ENCODE results near the gene ASB4. TPM values are rescaled to one million over a fixed set of nuclear protein-coding genes. Genes with fewer than 3 reads are reported as not detected.
"Not testable (repeated sequence)": the region's sequence is repeated elsewhere in the genome, so short reads cannot be mapped to it uniquely, and the experiment has no call there.

The ASB4 gene
- total RNA-seq, 1 donor from 2014 or later = not detected

DNA sequence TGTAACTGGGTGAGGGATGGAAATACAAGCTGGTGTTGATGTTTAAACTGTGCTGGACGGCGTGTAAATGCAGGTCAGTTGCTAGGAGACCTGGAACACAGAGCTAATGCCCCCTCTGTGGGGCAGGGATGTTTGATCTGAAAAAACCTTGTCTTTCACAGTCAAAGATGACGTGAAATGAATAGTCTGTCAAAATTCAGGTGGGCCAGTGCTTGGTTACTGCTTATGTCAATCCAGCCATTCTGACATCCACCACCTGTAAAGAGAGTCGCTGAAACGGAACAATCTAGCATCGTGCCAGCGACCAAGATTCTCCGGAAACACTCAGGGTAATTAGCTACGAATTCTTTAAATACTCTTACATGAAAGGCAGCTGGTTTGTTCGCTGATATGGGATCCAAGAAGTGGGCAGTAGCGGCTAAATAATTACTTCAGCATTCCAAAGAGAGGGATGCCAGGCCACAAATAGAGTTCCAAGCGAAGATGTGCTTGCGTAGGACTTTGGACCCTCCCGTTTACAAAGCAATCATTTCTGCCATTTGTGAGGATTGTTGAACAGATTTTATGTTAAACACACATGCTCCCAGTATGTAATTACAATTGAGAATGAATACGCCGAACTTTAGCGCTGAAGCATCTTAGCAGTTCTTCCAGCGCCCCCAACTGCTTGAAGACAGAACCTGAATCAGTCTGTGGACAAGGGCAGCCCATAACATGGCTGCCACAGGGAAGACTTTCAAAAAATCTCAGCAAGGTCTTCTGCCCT lies 7.3 kb upstream of the ASB4 start:
- peak; percentile 65 for DNase-seq (ENCODE audit: low read depth)

DNA sequence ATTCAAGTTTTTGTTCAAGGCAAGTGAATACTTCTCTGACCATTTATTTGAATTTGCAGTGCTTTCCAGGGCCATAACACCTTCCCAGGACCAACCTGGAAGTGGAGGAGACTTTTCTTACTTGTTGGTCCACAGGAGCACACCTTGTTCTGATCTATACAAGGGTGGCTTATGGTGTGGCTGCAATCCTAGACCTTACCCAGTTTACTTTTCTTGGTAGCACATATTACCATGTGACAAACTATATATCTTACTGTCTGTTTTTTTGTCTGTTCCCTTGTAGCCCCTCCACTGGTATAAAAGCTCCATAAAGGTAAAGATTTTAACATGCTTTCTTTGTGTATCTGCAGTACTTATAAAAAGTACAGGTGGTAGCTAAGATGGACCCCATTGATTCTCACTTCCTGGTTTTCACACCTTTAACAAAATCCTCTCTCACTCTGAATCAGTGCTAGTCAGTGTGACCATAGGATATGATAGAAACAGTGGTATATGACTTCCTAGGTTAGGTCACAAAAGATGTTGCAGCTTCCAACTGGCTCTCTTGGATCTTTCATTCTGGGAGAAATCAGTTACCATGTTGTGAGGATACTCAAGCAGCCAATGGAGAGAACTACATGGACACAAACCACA lies 5.6 kb upstream of the ASB4 start:
- DNase-seq (ENCODE audit: low read depth) = no peak

DNA sequence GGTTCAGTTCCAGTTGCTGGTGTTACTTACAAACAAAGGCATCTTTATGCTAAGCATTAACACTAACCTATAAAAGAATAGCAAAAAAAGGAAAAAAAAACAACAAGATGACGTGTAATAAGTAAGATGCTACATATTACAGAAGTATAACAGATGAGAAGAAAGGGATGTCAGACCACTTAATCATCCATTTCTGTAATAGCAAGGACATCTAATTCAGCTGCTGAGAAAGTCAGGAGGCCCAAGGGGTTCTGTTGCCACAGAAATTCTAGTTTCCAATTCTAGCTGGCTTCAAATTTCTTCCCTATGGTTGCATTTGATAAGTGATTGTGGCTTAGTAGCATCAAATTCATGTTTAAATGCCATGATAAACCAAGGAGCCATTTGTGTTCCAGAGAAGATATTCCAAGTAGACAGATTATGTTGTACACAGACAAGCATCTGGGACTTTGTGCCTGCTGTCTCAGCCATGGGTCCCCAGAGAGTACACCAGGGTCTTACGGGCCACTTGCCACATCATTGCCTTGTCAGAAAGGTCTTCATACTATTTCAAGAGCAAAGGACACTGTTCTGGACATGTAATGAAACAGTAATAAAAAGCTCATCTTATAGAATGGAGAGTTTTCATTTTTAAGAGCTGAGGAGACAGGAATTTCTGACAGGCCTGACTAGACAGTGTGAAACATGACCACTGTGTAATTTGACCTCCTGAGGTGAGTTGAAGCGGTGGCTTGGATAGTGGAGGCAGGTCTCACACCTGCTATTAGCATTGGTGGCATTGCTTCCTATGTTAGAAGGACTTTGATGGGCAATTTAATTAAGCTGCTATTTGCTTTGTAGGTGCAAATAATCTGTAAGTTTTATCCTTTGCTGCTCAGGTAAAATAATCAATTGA lies 4.2 kb upstream of the ASB4 start:
- no peak for DNase-seq (ENCODE audit: low read depth)

DNA sequence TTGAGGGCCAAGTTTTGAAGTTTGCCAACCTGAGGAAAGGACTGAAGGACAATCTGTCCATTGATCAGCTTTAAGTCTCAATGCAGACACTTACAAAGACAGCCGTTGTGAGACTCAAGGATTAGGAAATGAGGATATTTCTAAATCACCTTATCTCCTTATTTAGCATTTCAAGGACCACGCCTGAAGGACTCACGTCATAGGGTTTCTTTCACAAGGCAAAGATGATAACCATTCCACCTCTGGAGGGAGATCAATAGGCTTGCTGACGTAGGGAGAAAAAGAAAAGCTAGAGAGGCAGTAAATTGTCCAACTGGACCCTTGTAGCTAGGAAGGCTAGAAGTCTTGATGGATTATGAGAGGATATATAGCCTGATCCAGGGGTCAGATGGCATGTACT lies 3.3 kb upstream of the ASB4 start:
- no peak for DNase-seq (ENCODE audit: low read depth)

DNA sequence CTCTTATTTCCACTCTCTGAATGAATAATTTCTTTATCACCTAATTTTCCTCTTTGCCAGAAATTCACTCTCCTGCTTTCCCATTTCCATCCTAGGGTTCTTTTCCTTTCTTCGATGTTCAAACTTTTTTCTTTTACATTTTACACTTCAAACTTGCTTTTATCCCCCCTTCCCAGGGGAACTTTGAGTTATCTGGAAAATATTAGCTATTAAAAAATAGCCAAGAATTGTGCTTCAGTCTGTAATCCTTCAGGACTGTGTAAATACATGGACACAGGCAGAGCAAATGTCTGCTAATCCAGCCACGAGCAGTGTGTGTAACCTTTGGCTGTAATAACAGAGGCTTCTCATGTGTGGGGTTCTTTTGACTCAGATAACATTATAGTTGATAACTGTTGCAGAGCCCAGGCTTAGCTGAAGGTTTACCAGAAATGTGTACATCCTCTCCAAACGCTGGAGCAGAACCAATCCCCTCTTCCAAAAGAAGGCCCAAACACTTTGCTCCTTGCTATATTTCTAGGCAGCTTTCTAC lies 4.6 kb downstream of the ASB4 start:
- DNase-seq (ENCODE audit: low read depth) = no peak

DNA sequence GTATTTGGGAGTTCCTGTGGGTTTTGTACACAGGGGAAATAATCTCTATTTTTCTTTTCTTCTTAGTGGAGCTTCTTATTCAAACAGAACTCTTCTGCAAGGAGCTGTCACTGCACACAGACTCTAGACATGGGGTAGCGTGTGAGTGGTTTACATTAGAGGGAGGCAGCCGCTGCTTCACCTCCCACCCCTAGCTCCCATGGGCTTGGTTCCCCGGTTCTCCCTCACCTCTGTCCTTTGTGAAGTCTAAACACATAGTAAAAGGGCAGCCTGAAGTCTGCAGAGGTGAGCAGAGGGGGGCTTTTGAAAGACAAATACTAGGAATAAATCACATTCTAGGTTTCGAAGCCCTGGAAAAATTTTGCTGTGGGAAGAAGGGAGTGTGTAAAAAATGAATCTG lies 5.5 kb downstream of the ASB4 start:
- DNase-seq (ENCODE audit: low read depth) = no peak

DNA sequence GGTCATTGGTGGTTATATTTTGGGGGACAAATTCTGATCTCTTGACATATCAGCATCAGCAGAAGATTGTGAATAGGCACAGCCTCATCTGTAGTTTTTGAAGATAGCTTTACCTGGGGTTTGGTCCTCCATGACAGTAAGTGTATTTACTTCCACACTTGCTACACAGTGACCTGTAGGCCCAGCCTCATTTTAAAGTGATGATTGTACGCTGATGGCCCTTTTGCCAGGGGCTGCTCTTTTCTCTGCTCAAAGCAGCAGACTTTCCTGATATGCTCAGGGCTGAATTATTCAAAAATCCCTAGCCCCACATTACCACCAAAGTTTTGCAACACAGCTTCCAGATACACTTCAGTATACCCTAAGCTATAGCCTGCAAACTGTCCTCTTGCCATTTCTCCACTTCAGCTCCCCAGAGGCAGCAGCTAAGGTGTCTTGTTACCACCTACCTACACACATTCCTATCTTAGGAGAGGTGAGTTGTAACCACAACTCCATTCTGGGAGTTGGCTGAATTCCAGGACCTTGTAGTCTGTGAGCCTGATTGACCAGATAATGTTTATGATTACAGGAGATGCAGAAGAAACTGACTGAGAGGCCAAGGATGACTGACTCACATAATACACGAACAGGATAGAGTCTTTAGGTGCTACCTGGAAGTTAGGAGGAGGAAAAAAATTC lies 6.0 kb downstream of the ASB4 start:
- DNase-seq (ENCODE audit: low read depth) = peak; percentile 85

DNA sequence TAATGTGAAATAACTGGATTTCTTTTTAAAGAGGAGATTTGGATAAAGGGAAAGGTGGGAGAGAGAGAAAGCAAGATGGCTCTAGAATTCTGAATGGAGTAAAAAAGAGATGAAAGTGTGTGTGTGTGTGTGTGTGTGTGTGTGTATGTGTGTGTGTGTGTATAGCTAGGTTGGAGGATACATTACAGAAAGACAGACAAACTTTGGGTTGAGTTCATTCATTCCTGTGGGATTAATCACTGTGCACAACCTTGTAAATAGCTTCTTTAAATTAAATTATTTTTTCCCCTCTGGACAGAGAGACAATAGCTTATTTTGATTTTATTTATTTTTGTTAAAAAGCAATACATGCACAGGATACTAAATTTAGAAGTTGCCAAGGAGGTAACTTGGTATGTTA lies 7.5 kb downstream of the ASB4 start:
- DNase-seq (ENCODE audit: low read depth) = peak; percentile 35

DNA sequence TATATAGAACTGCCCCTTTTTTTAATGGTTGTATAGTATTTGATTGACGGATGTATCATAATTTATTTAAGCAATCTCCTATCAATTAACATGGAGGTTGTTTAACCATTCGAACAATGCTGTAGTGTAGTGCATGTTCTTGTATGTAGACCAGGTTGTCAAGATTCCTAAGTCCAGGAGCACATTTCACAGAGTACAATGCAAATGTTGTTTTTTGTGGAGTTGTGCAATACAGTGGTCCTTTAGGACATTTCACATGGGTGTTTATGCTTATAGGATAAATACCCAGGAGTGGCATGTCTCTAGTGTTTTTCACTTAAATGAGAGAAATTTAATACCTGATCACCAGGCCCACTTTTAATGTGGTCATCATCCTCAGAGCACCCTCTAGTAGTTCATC lies 8.1 kb downstream of the ASB4 start:
- no peak for DNase-seq (ENCODE audit: low read depth)

DNA sequence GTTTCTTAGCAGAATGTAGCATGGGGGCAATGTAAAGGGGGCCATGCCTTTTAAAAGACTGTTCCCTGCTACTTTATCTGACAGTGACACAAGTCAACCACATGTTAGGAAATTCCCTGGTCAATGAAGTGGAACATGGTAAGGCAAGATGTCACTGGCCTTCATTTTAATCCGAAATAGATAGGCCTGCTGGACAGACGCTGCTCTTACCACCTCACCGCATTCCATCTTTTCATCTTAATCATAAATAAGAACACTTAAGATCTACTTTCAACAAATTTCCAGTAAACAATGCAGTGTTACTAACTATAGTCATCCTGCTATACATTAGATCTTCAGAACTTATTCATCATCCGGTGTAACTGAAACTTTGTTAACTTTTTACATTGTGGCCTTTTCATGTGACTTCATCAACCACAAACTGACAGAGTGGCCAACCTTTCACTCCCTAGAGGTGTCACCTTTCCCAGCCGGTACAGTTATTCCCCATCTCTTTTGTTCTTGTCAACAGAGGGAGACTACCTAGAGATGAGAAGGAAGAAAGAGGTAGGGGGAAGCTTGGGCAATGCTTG lies 15.6 kb downstream of the ASB4 start:
- DNase-seq (ENCODE audit: low read depth) = peak; percentile 43

DNA sequence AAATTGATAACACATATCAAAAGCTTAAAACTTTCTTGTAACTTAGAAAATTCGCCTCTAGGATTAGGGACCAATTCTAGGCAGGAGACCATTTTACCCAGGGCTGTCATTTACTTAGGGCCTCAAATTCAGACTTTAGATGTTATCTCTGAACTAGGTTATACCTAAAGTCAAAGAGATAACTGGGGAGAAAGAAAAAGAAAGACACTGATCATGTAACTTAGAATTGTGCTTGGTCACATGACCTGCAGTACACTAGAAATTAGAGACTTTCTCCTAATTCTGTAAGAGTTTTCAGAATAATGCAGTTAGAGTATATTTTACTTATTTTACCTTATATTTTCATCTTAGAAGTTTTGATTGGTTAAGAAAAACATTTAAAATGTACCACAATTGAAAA lies 16.7 kb downstream of the ASB4 start:
- DNase-seq (ENCODE audit: low read depth) = no peak

DNA sequence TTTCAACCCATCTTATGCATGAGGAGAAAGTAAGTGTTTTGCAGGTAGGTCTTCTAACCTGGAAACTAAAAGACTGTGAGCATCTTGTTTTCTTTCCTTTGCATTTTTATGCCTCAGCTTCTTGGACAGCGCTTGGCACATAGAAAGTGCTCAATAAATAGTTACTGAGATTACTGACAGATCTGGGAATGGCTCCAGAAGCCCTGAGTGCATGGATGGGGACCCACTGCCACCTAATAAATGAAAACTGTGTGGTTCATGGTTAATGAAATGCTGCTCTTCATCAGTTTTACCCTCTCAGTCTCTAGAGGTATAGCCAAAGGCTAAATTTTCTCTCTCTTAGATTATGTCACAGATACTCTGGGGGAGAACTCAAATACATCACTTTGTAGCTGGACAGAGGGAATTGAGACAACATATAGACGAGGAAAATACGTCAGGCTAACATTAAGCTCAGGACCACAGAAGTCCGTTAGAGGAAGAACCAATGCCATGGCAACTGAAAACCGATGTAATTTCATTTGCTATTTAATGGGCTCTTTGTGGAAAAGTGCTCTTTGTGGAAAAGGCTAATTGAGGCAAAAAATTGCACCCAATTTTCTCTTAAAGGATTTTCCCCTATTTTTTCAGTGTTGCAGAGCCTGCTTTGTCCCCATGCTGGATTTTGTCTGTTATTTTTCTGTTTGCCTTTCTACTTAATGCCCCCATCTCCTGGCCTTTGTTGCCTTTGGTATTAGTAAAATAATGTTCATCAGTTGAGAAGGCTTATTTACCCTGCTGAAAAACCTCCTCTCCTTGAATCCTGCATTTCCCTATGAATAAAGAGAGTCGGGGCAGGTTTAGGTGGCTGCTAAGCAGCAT lies 17.8 kb downstream of the ASB4 start:
- no peak for DNase-seq (ENCODE audit: low read depth)

DNA sequence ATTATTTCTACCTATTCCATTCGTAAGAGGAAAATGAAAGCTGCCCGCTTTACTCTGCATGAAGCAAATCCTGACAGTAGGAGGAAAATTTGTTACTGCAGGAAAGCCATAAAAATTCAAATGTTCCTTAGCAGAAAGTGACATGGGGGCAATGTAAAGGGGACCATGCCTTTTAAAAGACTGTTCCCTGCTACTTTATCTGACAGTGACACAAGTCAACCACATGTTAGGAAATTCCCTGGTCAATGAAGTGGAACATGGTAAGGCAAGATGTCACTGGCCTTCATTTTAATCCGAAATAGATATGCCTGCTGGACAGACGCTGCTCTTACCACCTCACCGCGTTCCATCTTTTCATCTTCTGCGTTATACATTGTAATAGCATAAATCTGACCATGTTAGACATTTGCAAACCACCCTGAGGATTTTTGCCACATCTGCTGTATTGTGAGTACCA lies 18.4 kb downstream of the ASB4 start:
- DNase-seq (ENCODE audit: low read depth) = not testable (repeated sequence)

DNA sequence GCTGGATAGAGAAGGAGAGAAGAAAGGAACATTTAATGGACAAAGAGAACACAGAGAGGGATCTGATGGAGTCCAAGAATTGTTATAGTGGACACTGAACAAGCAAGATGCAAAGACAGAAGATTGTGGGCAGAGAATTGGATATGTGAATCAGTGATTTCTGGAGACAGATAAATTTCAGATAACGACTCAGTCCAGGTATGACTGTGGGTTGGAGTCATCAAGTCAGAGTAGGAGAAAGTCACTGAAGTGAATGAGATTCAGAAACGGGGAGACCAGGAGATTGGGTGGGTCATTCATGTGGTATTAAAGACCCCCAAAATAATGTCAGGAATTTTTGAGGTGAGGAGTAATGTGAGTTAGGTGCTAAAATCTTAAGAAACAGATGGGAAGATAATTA lies 23.0 kb downstream of the ASB4 start:
- DNase-seq (ENCODE audit: low read depth) = no peak

DNA sequence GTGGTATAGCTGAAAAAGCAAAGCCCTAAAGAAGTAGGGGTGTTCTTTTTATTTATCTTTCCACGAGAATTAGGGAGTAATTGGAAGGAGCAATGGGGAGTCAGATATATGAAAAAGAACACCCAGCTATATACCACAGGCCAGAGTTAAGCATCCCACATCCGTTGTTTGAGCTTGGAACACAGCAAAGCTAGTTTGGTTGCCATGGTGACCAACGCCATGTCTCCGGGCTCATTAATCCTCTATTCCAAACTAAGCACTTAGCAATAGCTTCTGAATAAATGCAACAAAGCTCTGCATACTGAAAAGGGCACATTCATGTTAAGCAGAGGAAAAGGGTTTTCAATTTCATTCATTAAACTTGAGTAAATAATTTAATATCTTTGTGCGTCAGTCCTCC lies 23.5 kb downstream of the ASB4 start:
- DNase-seq (ENCODE audit: low read depth) = peak; percentile 88

DNA sequence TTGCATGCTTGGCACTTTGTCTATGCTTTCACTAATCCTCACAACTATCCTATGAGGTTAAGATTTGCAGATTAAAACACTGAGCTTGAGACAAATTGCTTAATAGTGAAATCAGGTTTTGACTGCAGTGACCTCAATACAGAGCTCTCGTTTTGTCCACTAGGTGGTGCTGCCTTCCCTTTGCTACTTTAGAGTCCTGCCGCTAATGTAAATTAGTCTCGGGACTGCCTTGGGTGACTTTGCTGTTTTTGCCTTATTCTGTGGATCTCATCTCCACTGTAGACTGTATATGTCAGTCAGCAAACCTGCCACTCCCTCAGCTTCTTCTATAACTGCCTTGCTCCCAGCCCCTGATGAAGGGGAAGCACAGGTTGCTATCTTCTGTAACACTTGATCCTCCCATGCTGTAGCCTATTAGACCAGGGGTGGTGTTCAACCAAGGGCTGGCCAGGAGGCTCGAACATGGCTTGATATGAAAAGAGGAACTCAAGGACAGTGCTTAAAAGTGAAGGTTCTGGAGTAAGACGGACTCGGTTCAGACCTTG lies 26.0 kb downstream of the ASB4 start:
- DNase-seq (ENCODE audit: low read depth) = peak; percentile 66

DNA sequence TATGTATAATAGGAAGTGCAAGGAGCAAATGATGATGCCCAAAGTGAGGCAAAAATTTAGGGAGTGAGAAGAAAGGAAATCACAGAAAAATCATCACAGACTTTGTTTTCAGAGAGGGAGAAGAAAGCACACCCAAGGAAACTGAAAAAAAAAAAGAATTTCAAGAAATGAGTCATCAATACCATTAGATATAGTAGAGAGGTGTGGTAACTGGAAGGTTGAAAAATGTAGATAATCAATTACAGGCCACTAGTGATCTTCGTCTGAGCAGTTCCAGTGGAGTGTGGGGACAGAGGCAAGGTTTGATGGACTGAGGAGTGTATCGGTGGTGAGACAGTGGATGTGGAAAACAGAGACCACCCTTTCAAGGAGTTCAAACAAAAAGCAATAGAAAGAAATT lies 31.7 kb downstream of the ASB4 start:
- DNase-seq (ENCODE audit: low read depth) = no peak

DNA sequence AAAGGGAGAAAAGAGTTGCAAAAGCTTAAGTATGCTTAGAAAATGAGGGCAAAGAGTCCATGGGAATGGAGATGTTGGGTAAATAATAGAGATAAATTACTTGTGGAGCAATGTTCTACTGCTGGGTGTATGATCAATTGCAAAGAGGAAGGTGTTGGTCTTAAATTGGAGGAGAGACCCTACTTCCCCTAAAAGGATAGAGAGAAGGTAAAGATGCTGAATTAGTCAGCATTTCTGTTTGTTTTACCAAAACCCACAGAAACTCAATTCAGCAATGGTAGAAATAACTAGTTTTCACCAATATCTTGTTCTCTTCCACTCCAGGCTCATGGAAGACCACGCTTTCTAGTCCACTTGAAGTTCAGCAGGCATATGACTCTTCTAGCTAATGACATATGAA lies 32.1 kb downstream of the ASB4 start:
- no peak for DNase-seq (ENCODE audit: low read depth)

DNA sequence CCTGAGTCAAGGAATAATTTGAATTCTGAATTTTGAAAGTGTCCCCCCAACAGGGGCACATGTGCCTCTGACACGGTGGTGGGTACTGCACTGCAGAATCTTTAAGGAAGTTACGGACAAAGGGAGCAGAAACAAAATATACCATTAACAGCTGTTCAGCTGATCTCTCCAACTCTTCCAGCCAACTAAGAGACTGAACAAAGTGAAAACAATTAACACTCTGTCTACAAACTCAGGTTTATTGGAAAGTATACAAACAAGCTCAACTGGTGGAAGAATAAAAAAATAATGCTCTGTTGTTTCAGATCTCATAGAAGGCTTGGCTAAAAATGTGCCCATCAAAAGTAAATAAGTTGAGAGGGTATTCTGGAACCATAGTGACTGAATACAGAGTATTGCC lies 34.4 kb downstream of the ASB4 start:
- DNase-seq (ENCODE audit: low read depth) = no peak

DNA sequence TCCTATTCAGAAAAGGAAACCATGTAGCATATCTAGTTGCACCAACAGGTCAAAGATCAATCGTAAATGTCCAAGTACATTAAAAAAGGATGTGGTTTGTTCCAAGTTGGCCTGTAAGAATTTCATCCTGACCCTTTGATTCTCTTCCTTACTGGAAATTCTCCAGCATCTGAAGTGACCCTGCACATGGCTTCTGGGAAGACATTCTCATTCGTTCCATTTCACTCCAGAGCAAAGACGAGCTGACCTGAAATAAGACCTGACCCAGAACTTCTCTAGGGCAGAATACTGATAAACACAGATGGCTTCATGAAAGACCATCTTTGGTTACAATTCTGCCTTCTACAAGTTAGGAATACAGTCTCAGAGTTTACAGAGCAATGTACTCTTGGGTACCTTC lies 39.8 kb downstream of the ASB4 start:
- peak; percentile 31 for DNase-seq (ENCODE audit: low read depth)
